SK-N-SH (cell line): ENCODE measurements around the gene THSD7A.

Source experiments
- ELF1 ChIP-seq: IDR thresholded peaks from 2 replicates; pipeline ENCODE4 v1.4.0; 2012
- EP300 ChIP-seq, 2 experiments: IDR thresholded peaks; 2 replicates each; pipeline versions ENCODE4 v1.4.0 to v1.6.1; 2012; ENCODE audit warnings: borderline replicate concordance in 1 of 2, low read depth in 1 of 2, low read length in 1 of 2
- NFIC ChIP-seq: IDR thresholded peaks from 2 replicates; pipeline ENCODE4 v1.4.0; 2012; ENCODE audit warnings: borderline replicate concordance
- POLR2AphosphoS5 ChIP-seq: IDR thresholded peaks from 2 replicates; pipeline ENCODE4 v1.6.1; 2012; ENCODE audit warnings: low read depth, low read length
- RFX5 ChIP-seq: IDR thresholded peaks from 2 replicates; pipeline ENCODE4 v1.6.1; 2012; ENCODE audit warnings: mild to moderate bottlenecking, improper control_type of control experiment, low read length
- SIN3A ChIP-seq: IDR thresholded peaks from 2 replicates; pipeline ENCODE4 v1.6.1; 2012; ENCODE audit warnings: low read depth, mild to moderate bottlenecking, low read length, moderate library complexity, borderline replicate concordance
- TAF1 ChIP-seq: IDR thresholded peaks from 2 replicates; pipeline ENCODE4 v1.6.1; 2012; ENCODE audit warnings: low read depth, mild to moderate bottlenecking, low read length, moderate library complexity, borderline replicate concordance
- TEAD4 ChIP-seq: IDR thresholded peaks from 2 replicates; pipeline ENCODE4 v1.4.0; 2012; ENCODE audit warnings: mild to moderate bottlenecking, borderline replicate concordance; ENCODE audit not compliant: insufficient read depth
- TF ChIP-seq, protein P1 (sequence below): fragments of 200-600 bp; sonication (generic); IDR thresholded peaks from 2 replicates; pipeline ENCODE4 v1.6.1; 2017; ENCODE audit warnings: antibody characterized with exemption, mild to moderate bottlenecking, moderate library complexity

DNA sequence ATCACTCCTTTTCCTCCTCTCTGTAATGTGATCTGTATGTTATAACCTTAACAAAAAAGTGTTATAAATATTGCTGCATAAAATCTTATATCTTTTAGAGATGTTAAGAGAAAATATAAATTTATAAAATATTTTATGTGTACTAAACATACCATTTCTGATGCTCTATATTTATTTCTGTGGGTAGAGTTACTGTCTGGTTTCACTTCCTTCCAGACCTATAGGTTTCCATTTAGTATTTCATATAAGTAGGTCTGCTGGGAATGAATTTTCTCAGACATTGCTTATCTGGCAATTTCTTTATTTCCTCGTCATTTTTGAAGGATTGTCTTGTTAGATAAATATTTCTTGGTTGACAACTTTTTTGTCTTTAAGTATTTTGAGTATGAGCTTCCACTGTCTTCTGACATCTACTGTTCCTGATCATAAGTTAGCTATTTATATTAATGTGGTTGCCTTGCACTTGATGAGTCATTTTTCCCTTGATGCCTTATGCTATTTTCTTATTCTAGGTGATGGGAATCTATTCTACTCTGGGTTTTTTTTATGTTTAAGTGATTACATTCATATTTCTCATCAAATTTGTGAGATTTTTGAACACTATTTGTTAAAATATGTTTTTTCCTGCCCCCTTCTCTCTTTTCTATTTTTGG lies 11.2 kb upstream of the THSD7A start:
- no peak for TF ChIP-seq POLR2AphosphoS5
- no peak for TF ChIP-seq ELF1
- TF ChIP-seq, protein P1, sequence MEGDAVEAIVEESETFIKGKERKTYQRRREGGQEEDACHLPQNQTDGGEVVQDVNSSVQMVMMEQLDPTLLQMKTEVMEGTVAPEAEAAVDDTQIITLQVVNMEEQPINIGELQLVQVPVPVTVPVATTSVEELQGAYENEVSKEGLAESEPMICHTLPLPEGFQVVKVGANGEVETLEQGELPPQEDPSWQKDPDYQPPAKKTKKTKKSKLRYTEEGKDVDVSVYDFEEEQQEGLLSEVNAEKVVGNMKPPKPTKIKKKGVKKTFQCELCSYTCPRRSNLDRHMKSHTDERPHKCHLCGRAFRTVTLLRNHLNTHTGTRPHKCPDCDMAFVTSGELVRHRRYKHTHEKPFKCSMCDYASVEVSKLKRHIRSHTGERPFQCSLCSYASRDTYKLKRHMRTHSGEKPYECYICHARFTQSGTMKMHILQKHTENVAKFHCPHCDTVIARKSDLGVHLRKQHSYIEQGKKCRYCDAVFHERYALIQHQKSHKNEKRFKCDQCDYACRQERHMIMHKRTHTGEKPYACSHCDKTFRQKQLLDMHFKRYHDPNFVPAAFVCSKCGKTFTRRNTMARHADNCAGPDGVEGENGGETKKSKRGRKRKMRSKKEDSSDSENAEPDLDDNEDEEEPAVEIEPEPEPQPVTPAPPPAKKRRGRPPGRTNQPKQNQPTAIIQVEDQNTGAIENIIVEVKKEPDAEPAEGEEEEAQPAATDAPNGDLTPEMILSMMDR, result no peak
- no peak for TF ChIP-seq EP300 (IDR thresholded peaks at IDR 0.05; ENCODE audit: borderline replicate concordance in 1 of 2, low read depth in 1 of 2, low read length in 1 of 2)
- no peak for TF ChIP-seq SIN3A
- TF ChIP-seq RFX5, result no peak
- no peak for TF ChIP-seq TEAD4
- TF ChIP-seq NFIC, result no peak
- TF ChIP-seq TAF1, result no peak
